Measurements from ENCODE around the gene IL36RN.

The IL36RN gene

DNA sequence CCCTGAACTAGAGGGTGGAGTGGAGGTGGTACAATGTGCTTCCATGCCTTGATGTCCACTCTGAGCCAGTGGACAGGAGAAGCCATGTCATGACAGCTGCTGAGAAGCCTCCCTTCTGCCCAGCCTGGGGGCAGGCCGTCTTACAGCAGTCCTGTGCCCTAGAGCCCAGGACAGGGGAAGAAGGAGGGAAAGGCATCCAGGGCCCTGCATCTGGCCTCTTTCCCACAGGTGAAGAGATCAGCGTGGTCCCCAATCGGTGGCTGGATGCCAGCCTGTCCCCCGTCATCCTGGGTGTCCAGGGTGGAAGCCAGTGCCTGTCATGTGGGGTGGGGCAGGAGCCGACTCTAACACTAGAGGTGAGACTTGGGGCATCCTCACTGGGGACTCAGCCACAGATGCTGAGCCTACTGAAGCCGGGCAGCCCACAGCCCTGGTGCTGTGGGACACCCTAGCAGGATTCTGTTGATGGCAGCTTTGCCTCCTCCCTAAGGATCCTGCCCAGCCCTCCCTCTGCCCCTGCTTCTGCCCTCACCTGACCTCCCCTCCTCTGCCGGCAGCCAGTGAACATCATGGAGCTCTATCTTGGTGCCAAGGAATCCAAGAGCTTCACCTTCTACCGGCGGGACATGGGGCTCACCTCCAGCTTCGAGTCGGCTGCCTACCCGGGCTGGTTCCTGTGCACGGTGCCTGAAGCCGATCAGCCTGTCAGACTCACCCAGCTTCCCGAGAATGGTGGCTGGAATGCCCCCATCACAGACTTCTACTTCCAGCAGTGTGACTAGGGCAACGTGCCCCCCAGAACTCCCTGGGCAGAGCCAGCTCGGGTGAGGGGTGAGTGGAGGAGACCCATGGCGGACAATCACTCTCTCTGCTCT lies 3.1 kb downstream of the IL36RN start:
- no peak overlapping the region for H3K4me2 ChIP-seq (ENCODE audit: low read length)
- no peak overlapping the region for H3K4me3 ChIP-seq (ENCODE audit: low read length)
- H2BK120ac ChIP-seq (ENCODE audit: low read depth, low read length), result no peak overlapping the region
- no peak overlapping the region for H2BK15ac ChIP-seq (replicated peaks; ENCODE audit: low read depth)
- no peak overlapping the region for H3K23ac ChIP-seq (ENCODE audit: low read length)
- H3K79me2 ChIP-seq (ENCODE audit: control insufficient read depth, insufficient read depth, low read length), result no peaks in the 10 kb centered on the region
- H3K79me1 ChIP-seq (ENCODE audit: low read length), result no peaks in the 10 kb centered on the region
- no peak overlapping the region for H2AK5ac ChIP-seq (ENCODE audit: low read length)
- no peak overlapping the region for H3K9ac ChIP-seq (ENCODE audit: low read length)
- no CpG with 5 or more reads among the region's 18 CpGs for WGBS (ENCODE audit: extremely low coverage, insufficient coverage, low lambda C conversion rate)
- H4K5ac ChIP-seq (ENCODE audit: low read length), result no peak overlapping the region
- DNase-seq, result no peak
- no peaks in the 10 kb centered on the region for H3K27me3 ChIP-seq (ENCODE audit: insufficient read depth, low read length, poor library complexity)
- no peak overlapping the region for H3K27ac ChIP-seq (ENCODE audit: low read depth, low read length)
- H3K4ac ChIP-seq (ENCODE audit: low read depth, low read length), result no peak overlapping the region
- H2BK5ac ChIP-seq (ENCODE audit: low read length), result no peak overlapping the region
- no peaks in the 10 kb centered on the region for H3K36me3 ChIP-seq (ENCODE audit: control insufficient read depth, insufficient read depth, low read length)
- H4K8ac ChIP-seq (ENCODE audit: low read depth, low read length), result no peak overlapping the region
- H3K56ac ChIP-seq (ENCODE audit: low read length), result no peak overlapping the region
- H3K18ac ChIP-seq (ENCODE audit: low read length), result no peak overlapping the region
- no peaks in the 10 kb centered on the region for H3K4me1 ChIP-seq (ENCODE audit: control insufficient read depth, low read depth, low read length)

DNA sequence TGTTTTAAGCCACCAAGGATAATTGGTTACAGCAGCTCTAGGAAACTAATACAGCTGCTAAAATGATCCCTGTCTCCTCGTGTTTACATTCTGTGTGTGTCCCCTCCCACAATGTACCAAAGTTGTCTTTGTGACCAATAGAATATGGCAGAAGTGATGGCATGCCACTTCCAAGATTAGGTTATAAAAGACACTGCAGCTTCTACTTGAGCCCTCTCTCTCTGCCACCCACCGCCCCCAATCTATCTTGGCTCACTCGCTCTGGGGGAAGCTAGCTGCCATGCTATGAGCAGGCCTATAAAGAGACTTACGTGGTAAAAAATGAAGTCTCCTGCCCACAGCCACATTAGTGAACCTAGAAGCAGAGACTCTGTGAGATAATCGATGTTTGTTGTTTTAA lies 5.3 kb downstream of the IL36RN start:
- H3K23ac ChIP-seq (ENCODE audit: low read length), result no peak overlapping the region
- no peak overlapping the region for H3K4me2 ChIP-seq (ENCODE audit: low read length)
- H2BK120ac ChIP-seq (ENCODE audit: low read depth, low read length), result no peak overlapping the region
- no peak for DNase-seq
- no peaks in the 10 kb centered on the region for H3K79me1 ChIP-seq (ENCODE audit: low read length)
- no CpG with 5 or more reads among the region's 5 CpGs for WGBS (ENCODE audit: extremely low coverage, insufficient coverage, low lambda C conversion rate)
- no peaks in the 10 kb centered on the region for H3K4me1 ChIP-seq (ENCODE audit: control insufficient read depth, low read depth, low read length)
- H3K36me3 ChIP-seq (ENCODE audit: control insufficient read depth, insufficient read depth, low read length), result no peaks in the 10 kb centered on the region
- no peak overlapping the region for H4K8ac ChIP-seq (ENCODE audit: low read depth, low read length)
- no peak overlapping the region for H2AK5ac ChIP-seq (ENCODE audit: low read length)
- H4K5ac ChIP-seq (ENCODE audit: low read length), result no peak overlapping the region
- no peak overlapping the region for H3K4ac ChIP-seq (ENCODE audit: low read depth, low read length)
- no peak overlapping the region for H3K56ac ChIP-seq (ENCODE audit: low read length)
- H3K4me3 ChIP-seq (ENCODE audit: low read length), result no peak overlapping the region
- H2BK15ac ChIP-seq (replicated peaks; ENCODE audit: low read depth), result no peak overlapping the region
- H3K27me3 ChIP-seq (ENCODE audit: insufficient read depth, low read length, poor library complexity), result no peaks in the 10 kb centered on the region
- no peak overlapping the region for H2BK5ac ChIP-seq (ENCODE audit: low read length)
- H3K79me2 ChIP-seq (ENCODE audit: control insufficient read depth, insufficient read depth, low read length), result no peaks in the 10 kb centered on the region
- no peak overlapping the region for H3K18ac ChIP-seq (ENCODE audit: low read length)
- H3K27ac ChIP-seq (ENCODE audit: low read depth, low read length), result no peak overlapping the region
- H3K9ac ChIP-seq (ENCODE audit: low read length), result no peak overlapping the region

DNA sequence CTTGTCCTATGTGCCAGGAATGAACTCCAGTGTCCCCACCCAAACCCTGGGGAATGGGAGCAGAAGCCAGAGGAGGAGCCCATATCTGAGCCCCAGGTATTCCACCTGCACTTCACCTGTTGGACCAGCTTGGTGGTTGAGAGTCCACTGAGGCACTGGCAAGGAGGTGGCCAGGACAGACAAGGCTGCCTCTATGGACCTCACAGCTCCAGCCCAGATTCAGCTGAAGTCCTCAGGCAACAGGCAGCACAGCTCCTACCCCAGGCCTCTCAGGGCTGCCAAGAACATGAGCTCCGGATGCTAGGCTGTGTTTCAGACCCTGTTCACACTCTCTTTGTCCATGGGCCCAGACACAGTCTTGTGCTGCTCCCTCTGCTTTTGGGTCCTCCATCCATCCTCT lies 5.9 kb downstream of the IL36RN start:
- no peak overlapping the region for H3K23ac ChIP-seq (ENCODE audit: low read length)
- H2BK120ac ChIP-seq (ENCODE audit: low read depth, low read length), result no peak overlapping the region
- H3K9ac ChIP-seq (ENCODE audit: low read length), result no peak overlapping the region
- no peak overlapping the region for H3K18ac ChIP-seq (ENCODE audit: low read length)
- H2BK15ac ChIP-seq (replicated peaks; ENCODE audit: low read depth), result no peak overlapping the region
- H3K79me2 ChIP-seq (ENCODE audit: control insufficient read depth, insufficient read depth, low read length), result no peaks in the 10 kb centered on the region
- no peaks in the 10 kb centered on the region for H3K36me3 ChIP-seq (ENCODE audit: control insufficient read depth, insufficient read depth, low read length)
- H2BK5ac ChIP-seq (ENCODE audit: low read length), result no peak overlapping the region
- no peaks in the 10 kb centered on the region for H3K27me3 ChIP-seq (ENCODE audit: insufficient read depth, low read length, poor library complexity)
- H3K79me1 ChIP-seq (ENCODE audit: low read length), result no peaks in the 10 kb centered on the region
- H4K5ac ChIP-seq (ENCODE audit: low read length), result no peak overlapping the region
- H4K8ac ChIP-seq (ENCODE audit: low read depth, low read length), result no peak overlapping the region
- H2AK5ac ChIP-seq (ENCODE audit: low read length), result no peak overlapping the region
- H3K4me2 ChIP-seq (ENCODE audit: low read length), result no peak overlapping the region
- no CpG with 5 or more reads among the region's 1 CpG for WGBS (ENCODE audit: extremely low coverage, insufficient coverage, low lambda C conversion rate)
- no peak overlapping the region for H3K27ac ChIP-seq (ENCODE audit: low read depth, low read length)
- H3K4me1 ChIP-seq (ENCODE audit: control insufficient read depth, low read depth, low read length), result no peaks in the 10 kb centered on the region
- H3K4me3 ChIP-seq (ENCODE audit: low read length), result no peak overlapping the region
- H3K56ac ChIP-seq (ENCODE audit: low read length), result no peak overlapping the region
- DNase-seq, result no peak
- no peak overlapping the region for H3K4ac ChIP-seq (ENCODE audit: low read depth, low read length)

DNA sequence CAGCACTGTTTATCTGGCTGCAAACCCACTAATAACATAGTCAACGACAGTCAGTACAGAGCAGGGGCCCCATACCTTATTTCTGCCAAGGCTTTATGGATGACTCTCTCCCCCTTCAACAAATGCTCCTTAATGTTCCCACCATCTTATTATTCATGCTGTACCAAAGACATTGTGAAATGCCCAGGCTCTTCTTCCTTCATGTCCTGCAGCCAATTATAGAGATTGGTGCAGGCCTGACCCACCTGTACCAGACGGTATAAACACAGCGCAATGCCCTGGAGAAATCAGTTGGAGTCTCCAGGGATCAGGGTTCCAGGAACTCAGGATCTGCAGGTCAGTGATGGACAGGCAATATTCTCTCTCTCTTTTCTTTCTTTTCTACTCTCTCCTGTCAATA lies 8.7 kb downstream of the IL36RN start, which contains the start of gene IL1F10:
TSS of gene IL1F10 (plus strand) at position 290 of the 400 bp plus-strand sequence. CDS start 4,769 bp downstream, outside the sequence.
- no peak for DNase-seq
- Histone ChIP-seq H3K36me3 (ENCODE audit: control insufficient read depth, insufficient read depth, low read length) (no peaks in the 10 kb centered on the region), H2BK15ac (replicated peaks; ENCODE audit: low read depth) (no peak within 1 kb of the TSS), H3K27me3 (ENCODE audit: insufficient read depth, low read length, poor library complexity) (no peaks in the 10 kb centered on the region), H3K9ac (ENCODE audit: low read length) (no peak within 1 kb of the TSS), H3K4me2 (ENCODE audit: low read length) (no peak within 1 kb of the TSS), H3K4me3 (ENCODE audit: low read length) (no peak within 1 kb of the TSS), H4K8ac (ENCODE audit: low read depth, low read length) (no peak within 1 kb of the TSS), H3K4ac (ENCODE audit: low read depth, low read length) (no peak within 1 kb of the TSS), H2AK5ac (ENCODE audit: low read length) (no peak within 1 kb of the TSS), H2BK120ac (ENCODE audit: low read depth, low read length) (no peak within 1 kb of the TSS), H3K18ac (ENCODE audit: low read length) (no peak within 1 kb of the TSS), H3K4me1 (ENCODE audit: control insufficient read depth, low read depth, low read length) (no peaks in the 10 kb centered on the region), H2BK5ac (ENCODE audit: low read length) (no peak within 1 kb of the TSS), H3K27ac (ENCODE audit: low read depth, low read length) (no peak within 1 kb of the TSS), H3K56ac (ENCODE audit: low read length) (no peak within 1 kb of the TSS), H3K79me1 (ENCODE audit: low read length) (no peaks in the 10 kb centered on the region), H4K5ac (ENCODE audit: low read length) (no peak within 1 kb of the TSS), H3K23ac (ENCODE audit: low read length) (no peak within 1 kb of the TSS), H3K79me2 (ENCODE audit: control insufficient read depth, insufficient read depth, low read length) (no peaks in the 10 kb centered on the region)
- no CpG with 5 or more reads among the region's 3 CpGs for WGBS (ENCODE audit: extremely low coverage, insufficient coverage, low lambda C conversion rate)

DNA sequence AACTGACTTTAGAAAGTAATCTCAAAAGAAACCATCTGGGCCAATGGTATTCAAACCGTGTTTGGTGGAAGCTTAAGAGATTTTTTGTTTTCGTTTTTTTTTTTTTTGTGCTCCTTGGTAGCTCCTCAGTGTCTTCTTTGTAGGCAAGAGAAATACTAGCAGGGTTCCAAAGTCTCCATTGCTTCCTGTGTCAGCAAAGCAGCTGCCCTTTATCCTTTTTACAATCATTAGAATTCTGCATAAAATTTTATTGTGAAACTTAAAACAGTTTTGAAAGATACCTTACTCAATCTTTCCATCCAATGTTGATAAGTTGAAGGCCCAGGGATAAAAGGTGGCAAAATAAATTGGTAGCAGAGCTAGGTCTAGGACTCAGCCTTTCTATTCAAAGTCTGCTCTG lies 9.3 kb downstream of the IL36RN start:
- Histone ChIP-seq H3K4me3 (ENCODE audit: low read length) (no peak overlapping the region), H3K23ac (ENCODE audit: low read length) (no peak overlapping the region), H2BK120ac (ENCODE audit: low read depth, low read length) (no peak overlapping the region), H3K4me2 (ENCODE audit: low read length) (no peak overlapping the region), H3K79me1 (ENCODE audit: low read length) (no peaks in the 10 kb centered on the region), H3K36me3 (ENCODE audit: control insufficient read depth, insufficient read depth, low read length) (no peaks in the 10 kb centered on the region), H3K4ac (ENCODE audit: low read depth, low read length) (no peak overlapping the region), H3K56ac (ENCODE audit: low read length) (no peak overlapping the region), H3K27ac (ENCODE audit: low read depth, low read length) (no peak overlapping the region), H2BK15ac (replicated peaks; ENCODE audit: low read depth) (no peak overlapping the region), H3K27me3 (ENCODE audit: insufficient read depth, low read length, poor library complexity) (no peaks in the 10 kb centered on the region), H3K18ac (ENCODE audit: low read length) (no peak overlapping the region), H4K5ac (ENCODE audit: low read length) (no peak overlapping the region), H3K9ac (ENCODE audit: low read length) (no peak overlapping the region), H3K79me2 (ENCODE audit: control insufficient read depth, insufficient read depth, low read length) (no peaks in the 10 kb centered on the region), H4K8ac (ENCODE audit: low read depth, low read length) (no peak overlapping the region), H2AK5ac (ENCODE audit: low read length) (no peak overlapping the region), H2BK5ac (ENCODE audit: low read length) (no peak overlapping the region), H3K4me1 (ENCODE audit: control insufficient read depth, low read depth, low read length) (no peaks in the 10 kb centered on the region)
- no CpG with 5 or more reads among the region's 2 CpGs for WGBS (ENCODE audit: extremely low coverage, insufficient coverage, low lambda C conversion rate)
- DNase-seq, result no peak
